HEK293T (cell line): Measurements from ENCODE around the gene GSTM3.
"Not testable (repeated sequence)": the region's sequence is repeated elsewhere in the genome, so short reads cannot be mapped to it uniquely, and the experiment has no call there.

Source experiments
- ARNT ChIP-seq: fragments of 450-650 bp; IDR thresholded peaks from 2 replicates; pipeline ENCODE4 v1.6.1; 2017; ENCODE audit warnings: mild to moderate bottlenecking
- BHLHE40 ChIP-seq: fragments of 450-650 bp; IDR thresholded peaks from 2 replicates; pipeline ENCODE4 v1.6.1; 2016; ENCODE audit warnings: mild to moderate bottlenecking, moderate library complexity, borderline replicate concordance
- CTBP1 ChIP-seq: fragments of 450-650 bp; IDR thresholded peaks from 2 replicates; pipeline ENCODE4 v1.6.1; 2016; ENCODE audit warnings: borderline replicate concordance
- FOXK2 ChIP-seq: fragments of 450-650 bp; IDR thresholded peaks from 2 replicates; pipeline ENCODE4 v1.6.1; 2016; ENCODE audit warnings: mild to moderate bottlenecking
- FOXM1 ChIP-seq: fragments of 450-650 bp; IDR thresholded peaks from 2 replicates; pipeline ENCODE4 v1.6.1; 2017; ENCODE audit warnings: mild to moderate bottlenecking, borderline replicate concordance
- HDGF ChIP-seq: fragments of 450-650 bp; IDR thresholded peaks from 2 replicates; pipeline ENCODE4 v1.6.1; 2017; ENCODE audit warnings: antibody characterized with exemption, borderline replicate concordance
- L3MBTL2 ChIP-seq: fragments of 450-650 bp; conservative IDR thresholded peaks from 2 replicates; pipeline ENCODE4 v1.6.1; 2016; ENCODE audit warnings: mild to moderate bottlenecking
- NFRKB ChIP-seq: fragments of 450-650 bp; IDR thresholded peaks from 2 replicates; pipeline ENCODE4 v1.6.1; 2016; ENCODE audit warnings: mild to moderate bottlenecking, moderate library complexity
- PKNOX1 ChIP-seq: fragments of 450-650 bp; IDR thresholded peaks from 2 replicates; pipeline ENCODE4 v1.6.1; 2016
- SP1 ChIP-seq: fragments of 450-650 bp; IDR thresholded peaks from 2 replicates; pipeline ENCODE4 v1.6.1; 2017

GRCh38 chr1:109687109-109687508, 53.7 kb downstream of the GSTM3 start:
- not testable (repeated sequence) for TF ChIP-seq FOXM1, SP1, HDGF, NFRKB, L3MBTL2, FOXK2, ARNT, CTBP1, BHLHE40, PKNOX1
